Measurements from ENCODE around the gene IRF6. TPM values are rescaled to one million over a fixed set of nuclear protein-coding genes. Genes with fewer than 3 reads are reported as not detected.

The IRF6 gene
- total RNA-seq: 28.7 and 37.1 TPM in 2 replicates

GRCh38 chr1:209805875-209806760 lies at the start of gene IRF6:
Gene IRF6, minus strand, starts transcription at chr1:209806142. Its CDS starts 4,729 bp downstream, at chr1:209801413.

GRCh38 chr1:209827384-209828262 lies 21.7 kb upstream of the IRF6 start, which contains the start of gene UTP25:
Gene UTP25, plus strand, starts transcription at chr1:209827972. Its CDS starts 92 bp downstream, at chr1:209828064.

GRCh38 chr1:209784265-209785169 lies 21.4 kb downstream of the IRF6 start, which contains the start of gene C1orf74:
Gene C1orf74, minus strand, starts transcription at chr1:209784559. Its CDS starts 925 bp downstream, at chr1:209783634.

GRCh38 chr1:209755926-209756614 lies 49.9 kb downstream of the IRF6 start, which contains the start of gene TRAF3IP3:
Gene TRAF3IP3, plus strand, starts transcription at chr1:209756053. Its CDS starts 3,987 bp downstream, at chr1:209760040.

Other genes with a start within 250 kb of the IRF6 start
- 0.39 TPM in 1 of 2 replicates, not detected in the other for gene CAMK1G, start 222.4 kb downstream of the IRF6 start, total RNA-seq
- 218 and 906 TPM in 2 replicates for gene LAMB3, start 153.7 kb downstream of the IRF6 start, total RNA-seq
- 0.43 and 5.1 TPM in 2 replicates for gene G0S2, start 130.7 kb downstream of the IRF6 start, total RNA-seq
- gene HSD11B1, start 101.3 kb downstream of the IRF6 start, total RNA-seq: 0.22 TPM in 1 of 2 replicates, not detected in the other
- 0.22 and 0.39 TPM in 2 replicates for gene TRAF3IP3, start 50.1 kb downstream of the IRF6 start, total RNA-seq
- gene C1orf74, start 21.6 kb downstream of the IRF6 start, total RNA-seq: 4.7 and 5.3 TPM in 2 replicates
- 6.3 and 7.9 TPM in 2 replicates for gene UTP25, start 21.8 kb upstream of the IRF6 start, total RNA-seq
- gene SYT14, start 132.1 kb upstream of the IRF6 start, total RNA-seq: 0.98 and 2.7 TPM in 2 replicates

Measured in placental epithelial cell (primary cell).